ENCODE results near the gene OR13F1.
"Not testable (repeated sequence)": the region's sequence is repeated elsewhere in the genome, so short reads cannot be mapped to it uniquely, and the experiment has no call there.

The OR13F1 gene

GRCh38 chr9:104503963-104504362, at the start of gene OR13F1:
Gene OR13F1, plus strand, starts transcription at chr9:104504263. Its CDS starts 0 bp downstream, at chr9:104504263.
- intact Hi-C loops (cut with DNase I) = no loop called here
- no peak for DNase-seq

GRCh38 chr9:104456831-104457230, 47.2 kb upstream of the OR13F1 start:
- intact Hi-C loops (cut with DNase I) = no loop called here
- no peak for DNase-seq

DNA sequence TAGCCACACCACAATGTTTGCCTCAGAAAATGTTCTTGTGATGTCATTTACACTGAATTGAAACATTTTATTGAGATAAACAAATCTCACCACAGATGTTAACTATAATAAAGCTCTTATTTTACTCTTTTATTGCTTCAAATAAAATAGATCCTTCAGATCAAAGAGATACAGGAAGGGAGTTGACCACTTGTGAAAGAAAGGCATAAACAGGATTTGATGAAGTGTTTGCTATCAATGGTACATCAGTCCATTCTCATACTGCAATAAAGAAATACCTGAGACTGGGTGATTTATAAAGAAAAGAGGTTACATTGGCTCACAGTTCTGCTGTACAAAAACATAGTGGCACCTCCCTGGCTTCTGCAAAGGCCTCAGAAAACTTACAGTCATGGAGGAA, 40.2 kb upstream of the OR13F1 start:
- DNase-seq = no peak
- intact Hi-C loops (cut with DNase I) = no loop called here

DNA sequence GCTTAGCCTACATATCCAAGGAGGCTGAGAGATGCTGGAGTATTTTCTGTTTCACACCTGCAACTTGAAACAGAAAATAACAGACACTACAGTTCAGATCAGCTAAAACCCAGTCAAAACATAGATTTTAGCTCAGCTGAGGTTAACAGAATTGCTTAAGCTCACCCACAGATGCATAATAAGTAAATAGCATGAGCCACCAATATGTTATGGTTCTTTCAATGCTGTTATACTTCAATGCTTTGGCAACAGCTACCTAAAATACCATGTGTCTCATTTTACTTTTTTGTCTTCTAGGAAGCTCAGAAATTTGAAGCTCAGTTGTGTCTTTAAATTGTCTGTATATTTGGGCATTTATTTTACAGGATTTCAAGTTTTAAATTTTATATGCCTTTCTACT, 35.8 kb upstream of the OR13F1 start:
- intact Hi-C loops (cut with DNase I) = no loop called here
- DNase-seq = no peak

DNA sequence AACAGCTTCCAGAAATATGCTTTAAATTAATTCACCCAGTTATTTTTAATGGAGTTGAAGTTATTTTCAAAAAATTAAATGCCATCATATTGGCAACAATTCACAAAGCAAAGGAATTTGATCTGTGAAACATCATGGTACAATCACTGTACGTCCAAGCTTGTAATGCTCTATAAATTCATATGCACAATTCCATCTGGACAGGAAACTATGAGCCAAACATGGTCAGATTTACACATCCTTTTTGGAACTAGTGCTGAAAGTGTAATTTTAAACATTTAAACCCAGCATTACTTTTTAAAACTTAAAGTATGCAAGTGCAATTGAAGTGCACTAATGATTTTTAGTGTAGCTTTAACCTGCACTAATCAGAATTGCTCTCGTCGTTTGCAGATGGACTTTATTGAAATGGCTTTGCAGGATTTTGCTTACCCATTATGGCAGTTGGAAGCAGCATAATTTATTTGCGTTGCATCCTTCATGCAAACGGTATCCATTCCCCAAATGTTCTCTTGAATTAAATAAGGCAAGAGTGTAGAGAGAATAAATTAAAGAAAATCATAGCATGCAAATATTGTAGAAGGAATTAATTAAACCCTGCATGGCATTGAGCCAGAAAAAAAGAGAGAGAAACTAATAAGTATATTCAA, 21.0 kb upstream of the OR13F1 start:
- DNase-seq = no peak
- intact Hi-C loops (cut with DNase I) = no loop called here

DNA sequence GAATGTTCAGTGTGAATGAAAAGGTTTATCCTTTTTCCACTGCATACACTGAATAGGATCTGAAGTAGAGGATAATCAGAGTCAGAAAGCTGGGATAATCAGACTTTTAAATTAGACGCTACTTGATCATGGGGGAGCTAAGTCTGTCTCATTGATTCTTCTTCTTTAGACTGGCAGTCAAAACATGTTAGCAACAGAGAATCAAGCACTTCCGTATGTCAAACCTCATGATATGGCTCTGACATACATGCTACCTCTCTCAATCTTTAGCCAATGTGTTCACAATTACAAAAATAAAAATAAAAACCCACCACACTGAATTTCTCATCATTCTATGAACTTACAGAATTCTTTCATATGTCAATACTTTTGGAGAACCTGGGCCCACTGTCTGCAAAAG, 19.0 kb upstream of the OR13F1 start:
- DNase-seq = no peak
- intact Hi-C loops (cut with DNase I) = no loop called here

GRCh38 chr9:104494808-104495207, 9.3 kb upstream of the OR13F1 start:
- intact Hi-C loops (cut with DNase I) = no loop called here
- DNase-seq = no peak

DNA sequence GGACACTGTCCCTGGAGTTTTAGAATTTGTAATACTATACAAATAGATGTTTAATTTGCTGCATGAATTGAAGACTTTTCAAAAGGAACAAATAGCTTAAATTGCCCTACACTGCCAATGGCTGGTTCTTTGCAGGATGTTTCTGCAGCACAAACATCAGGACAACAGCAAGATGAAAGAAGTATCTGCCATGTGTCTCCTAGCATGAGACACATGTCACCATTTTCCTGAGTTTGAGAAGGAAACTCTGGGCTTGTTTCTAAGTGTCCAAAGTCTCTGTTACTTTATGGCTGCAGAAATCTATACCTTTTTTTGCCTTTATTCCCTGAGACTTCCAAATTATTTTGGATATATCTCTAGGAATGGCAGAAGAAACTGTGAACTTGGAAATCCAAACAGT, 623 bp upstream of the OR13F1 start:
- no peak for DNase-seq
- intact Hi-C loops (cut with DNase I) = no loop called here

GRCh38 chr9:104506565-104506964, 2.5 kb downstream of the OR13F1 start:
- no peak for DNase-seq
- intact Hi-C loops (cut with DNase I) = no loop called here

GRCh38 chr9:104514901-104515300, 10.8 kb downstream of the OR13F1 start:
- DNase-seq = no peak
- intact Hi-C loops (cut with DNase I) = no loop called here

- DNase-seq; intact Hi-C loops (cut with DNase I): not testable (repeated sequence)
Measured at GRCh38 chr9:104520241-104520640, 16.2 kb downstream of the OR13F1 start.

GRCh38 chr9:104527109-104527508, 23.0 kb downstream of the OR13F1 start, which contains the start of gene OR13C4:
Gene OR13C4, minus strand, starts transcription at chr9:104527209. Its CDS starts 0 bp downstream, at chr9:104527209.
- intact Hi-C loops (cut with DNase I) = no loop called here

DNA sequence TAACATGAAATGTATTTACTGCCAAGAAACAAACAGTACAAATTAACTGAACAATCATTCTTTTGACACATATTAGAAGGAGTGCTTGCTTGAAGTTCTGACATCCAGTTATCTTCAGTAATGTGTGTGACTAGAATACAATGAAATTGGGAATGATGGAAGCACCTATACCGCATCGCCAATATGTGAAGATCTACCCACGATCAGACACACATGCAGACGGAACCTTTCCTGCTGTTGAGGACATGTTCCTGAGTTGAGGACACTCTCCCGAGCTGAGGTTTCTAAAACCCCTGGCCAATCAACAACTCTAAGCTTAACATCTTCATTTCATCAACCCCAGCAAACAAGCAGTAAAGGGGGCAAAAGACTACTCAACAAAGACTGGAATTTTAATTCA, 32.7 kb downstream of the OR13F1 start, which contains the start of gene OR13C3:
OR13C3 (minus strand) TSS at position 101 of the 400 bp plus-strand sequence. CDS start 133 bp downstream, outside the sequence.
- intact Hi-C loops (cut with DNase I) = no loop called here
- no peak for DNase-seq

More at GRCh38 chr9:104527109-104527508, 23.0 kb downstream of the OR13F1 start, which contains the start of gene OR13C4:
- no peak for DNase-seq

GRCh38 chr9:104539275-104539674, 35.2 kb downstream of the OR13F1 start:
- DNase-seq = no peak
- intact Hi-C loops (cut with DNase I) = no loop called here

DNA sequence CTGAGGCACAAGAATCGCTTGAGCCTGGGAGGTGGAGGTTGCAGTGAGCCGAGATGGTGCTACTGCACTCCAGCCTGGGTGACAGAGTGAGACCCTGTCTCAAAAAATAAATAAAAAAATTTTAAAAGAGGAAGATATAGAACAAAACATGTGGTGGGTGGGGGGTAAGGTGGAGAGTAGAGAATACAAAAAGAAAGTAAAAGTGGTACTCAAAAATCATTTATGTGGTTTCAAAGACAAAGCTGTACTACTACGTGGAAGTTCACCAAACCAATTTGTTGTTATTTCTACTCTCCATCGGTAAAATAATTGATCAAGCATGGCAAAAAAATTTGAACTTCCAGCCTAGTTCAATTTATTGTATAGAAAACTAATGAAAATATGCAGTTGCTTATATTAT, 40.6 kb downstream of the OR13F1 start:
- intact Hi-C loops (cut with DNase I) = no loop called here

DNA sequence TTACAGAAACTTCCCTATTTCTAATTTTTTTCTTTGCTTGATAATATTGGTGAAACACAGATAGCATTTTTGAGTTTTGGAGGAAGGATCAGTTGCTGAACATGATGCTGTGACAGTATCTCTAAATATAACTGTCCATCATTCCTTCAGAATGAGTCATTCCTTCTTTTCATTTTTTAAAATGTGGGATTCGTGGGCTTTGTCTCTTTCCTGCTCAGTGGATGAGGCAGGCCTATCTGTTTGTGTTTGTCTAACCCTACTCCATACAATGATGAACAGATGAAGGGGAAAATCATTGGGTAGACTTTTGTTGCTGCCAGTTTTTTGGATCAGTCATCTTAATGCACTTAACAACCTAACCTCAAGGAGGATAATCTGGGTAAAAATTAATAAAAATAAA, 49.2 kb downstream of the OR13F1 start:
- no peak for DNase-seq
- intact Hi-C loops (cut with DNase I) = no loop called here

More for the DNA sequence above, 40.6 kb downstream of the OR13F1 start:
- DNase-seq = no peak
